GM13977 (cell line): Measurements from ENCODE around the gene OXCT1.

Experiments
- DNase-seq: peaks from one replicate; pipeline ENCODE4 v3.0.0; 2012; ENCODE audit warnings: low spot score
- in situ Hi-C: fragments of 300-500 bp; cut with MboI; formaldehyde crosslinking; loops from one replicate; pipeline ENCODE4 v1.12.0; 2022; ENCODE audit warnings: low sequenced_read_pairs, low pct_unique_long_range_greater_than_20kb, mixed read lengths, inconsistent platforms; ENCODE audit not compliant: unreplicated experiment
- TF ChIP-seq, protein P1 (sequence below): IDR thresholded peaks from 2 replicates; pipeline ENCODE4 v1.5.1; 2012; ENCODE audit warnings: mild to moderate bottlenecking, control low read depth; ENCODE audit not compliant: insufficient read depth; ENCODE audit errors: extremely low read depth, missing control alignments

The OXCT1 gene

GRCh38 chr5:41681840-41682239, 188.4 kb downstream of the OXCT1 start:
- TF ChIP-seq, protein P1, sequence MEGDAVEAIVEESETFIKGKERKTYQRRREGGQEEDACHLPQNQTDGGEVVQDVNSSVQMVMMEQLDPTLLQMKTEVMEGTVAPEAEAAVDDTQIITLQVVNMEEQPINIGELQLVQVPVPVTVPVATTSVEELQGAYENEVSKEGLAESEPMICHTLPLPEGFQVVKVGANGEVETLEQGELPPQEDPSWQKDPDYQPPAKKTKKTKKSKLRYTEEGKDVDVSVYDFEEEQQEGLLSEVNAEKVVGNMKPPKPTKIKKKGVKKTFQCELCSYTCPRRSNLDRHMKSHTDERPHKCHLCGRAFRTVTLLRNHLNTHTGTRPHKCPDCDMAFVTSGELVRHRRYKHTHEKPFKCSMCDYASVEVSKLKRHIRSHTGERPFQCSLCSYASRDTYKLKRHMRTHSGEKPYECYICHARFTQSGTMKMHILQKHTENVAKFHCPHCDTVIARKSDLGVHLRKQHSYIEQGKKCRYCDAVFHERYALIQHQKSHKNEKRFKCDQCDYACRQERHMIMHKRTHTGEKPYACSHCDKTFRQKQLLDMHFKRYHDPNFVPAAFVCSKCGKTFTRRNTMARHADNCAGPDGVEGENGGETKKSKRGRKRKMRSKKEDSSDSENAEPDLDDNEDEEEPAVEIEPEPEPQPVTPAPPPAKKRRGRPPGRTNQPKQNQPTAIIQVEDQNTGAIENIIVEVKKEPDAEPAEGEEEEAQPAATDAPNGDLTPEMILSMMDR, result no peak
- DNase-seq, result no peak
- in situ Hi-C loops, result loop anchor here (25.0 kb wide), 1 partner anchor 380 kb away; no protein-coding TSS in a partner anchor
